Activated CD4-positive, alpha-beta T cell treated with anti-CD3 and anti-CD28 coated beads, Interleukin-2, Interleukin-4, amounts not matched to agents 100 ng/mL and 50 ng/mL, durations not matched to agents 16 hours and 8 hours (primary cell): ENCODE data around the gene ZFYVE19.
A peak's percentile ranks its signal among the peaks of the same experiment; 100 is the strongest.

ENCODE experiments used
- DNase-seq: peaks from one replicate; pipeline ENCODE4 v3.0.0-alpha.2; 2020; ENCODE audit warnings: low spot score

ZFYVE19 gene, protein sequence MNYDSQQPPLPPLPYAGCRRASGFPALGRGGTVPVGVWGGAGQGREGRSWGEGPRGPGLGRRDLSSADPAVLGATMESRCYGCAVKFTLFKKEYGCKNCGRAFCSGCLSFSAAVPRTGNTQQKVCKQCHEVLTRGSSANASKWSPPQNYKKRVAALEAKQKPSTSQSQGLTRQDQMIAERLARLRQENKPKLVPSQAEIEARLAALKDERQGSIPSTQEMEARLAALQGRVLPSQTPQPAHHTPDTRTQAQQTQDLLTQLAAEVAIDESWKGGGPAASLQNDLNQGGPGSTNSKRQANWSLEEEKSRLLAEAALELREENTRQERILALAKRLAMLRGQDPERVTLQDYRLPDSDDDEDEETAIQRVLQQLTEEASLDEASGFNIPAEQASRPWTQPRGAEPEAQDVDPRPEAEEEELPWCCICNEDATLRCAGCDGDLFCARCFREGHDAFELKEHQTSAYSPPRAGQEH

DNA sequence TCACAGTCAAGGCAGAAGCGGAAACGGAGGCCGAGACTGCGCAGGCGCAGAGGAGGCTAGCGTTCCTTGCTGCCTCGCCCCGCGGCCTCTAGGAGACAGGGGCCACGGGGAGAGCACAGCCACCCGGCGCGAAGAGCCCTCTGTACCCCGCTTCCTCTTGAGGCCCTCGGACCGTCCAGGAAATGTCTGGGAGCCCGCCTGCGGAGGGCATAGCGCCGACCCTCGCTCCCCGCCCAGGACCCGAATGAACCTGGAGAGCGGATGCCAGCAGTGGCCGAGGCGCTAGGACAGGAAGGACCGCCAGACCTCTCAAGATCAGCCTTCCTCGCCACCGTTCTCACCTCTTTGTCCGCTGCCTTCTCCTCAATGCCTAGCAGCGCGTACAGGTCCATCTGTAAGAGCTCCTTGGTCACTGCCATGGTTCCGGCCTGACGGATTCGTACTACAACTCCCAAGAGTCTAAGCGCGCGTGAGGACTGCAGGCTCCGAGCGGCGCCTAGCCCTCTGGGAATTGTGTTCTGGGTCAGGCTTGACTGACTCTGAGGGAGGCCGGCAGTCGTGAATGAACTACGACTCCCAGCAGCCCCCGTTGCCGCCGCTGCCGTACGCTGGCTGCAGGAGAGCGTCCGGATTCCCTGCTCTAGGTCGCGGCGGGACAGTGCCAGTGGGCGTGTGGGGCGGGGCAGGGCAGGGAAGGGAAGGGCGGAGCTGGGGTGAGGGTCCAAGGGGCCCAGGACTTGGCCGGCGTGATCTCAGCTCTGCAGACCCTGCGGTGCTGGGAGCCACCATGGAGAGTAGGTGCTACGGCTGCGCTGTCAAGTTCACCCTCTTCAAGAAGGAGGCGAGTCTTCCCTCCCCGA is at the start of gene ZFYVE19, which contains the start of gene DNAJC17:
ZFYVE19 (plus strand) TSS at position 62 of the 860 bp plus-strand sequence; CDS start at position 563, 501 bp downstream.
DNAJC17 (minus strand) TSS at position 446 of the 860 bp plus-strand sequence; CDS start at position 419, 27 bp downstream.
- DNase-seq, result peak; percentile 98

GRCh38 chr15:40759961-40760360 is 46.9 kb upstream of the ZFYVE19 start:
- no peak for DNase-seq

DNA sequence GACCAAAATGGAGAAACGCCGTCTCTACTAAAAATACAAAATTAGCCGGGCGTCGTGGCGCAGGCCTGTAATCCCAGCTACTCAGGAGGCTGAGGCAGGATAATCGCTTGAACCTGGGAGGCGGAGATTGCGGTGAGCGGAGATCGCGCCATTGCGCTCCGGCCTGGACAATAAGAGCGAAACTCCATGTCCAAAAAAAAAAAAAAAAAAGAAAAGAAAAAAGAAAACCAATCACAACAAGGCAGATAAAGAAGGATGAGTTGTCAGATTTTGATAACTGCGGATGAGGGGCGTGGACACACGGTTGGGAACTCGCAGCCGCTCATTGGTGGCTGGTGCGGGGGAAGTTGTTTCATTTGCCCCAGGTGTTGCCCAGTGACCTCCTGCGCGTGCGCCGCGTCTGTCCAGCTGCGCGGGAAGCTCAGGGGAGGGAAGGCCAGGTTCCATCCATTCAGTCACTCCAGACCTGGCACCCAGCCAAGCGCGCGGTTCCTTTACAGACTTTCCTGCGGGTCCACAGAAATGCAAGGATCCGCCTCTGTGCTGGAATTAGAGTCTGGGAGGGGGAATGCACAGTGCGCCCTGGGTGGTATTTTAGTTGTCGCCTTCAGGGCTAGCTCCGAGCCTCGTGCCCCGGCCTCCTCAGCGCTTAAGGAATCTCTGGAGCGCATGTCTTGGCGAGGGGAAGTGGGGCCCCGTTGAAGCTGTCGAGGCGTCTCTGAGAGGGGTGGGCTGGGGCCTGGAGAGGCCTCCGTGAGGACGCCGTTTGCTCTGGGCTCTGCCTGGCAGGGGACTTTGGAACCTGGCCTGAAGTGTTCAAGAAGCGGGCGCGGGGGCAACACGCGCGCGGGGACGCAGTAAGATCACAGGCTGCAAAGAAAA is 43.7 kb upstream of the ZFYVE19 start:
- peak; percentile 30 for DNase-seq

- DNase-seq, result peak; percentile 57
Observed at GRCh38 chr15:40763801-40764628, 42.9 kb upstream of the ZFYVE19 start, which contains the start of gene GCHFR. TSS of gene GCHFR (plus strand) at chr15:40764068. CDS start at chr15:40764181, 113 bp downstream.

- no peak for DNase-seq
Observed at GRCh38 chr15:40764629-40765103, 42.2 kb upstream of the ZFYVE19 start.

DNA sequence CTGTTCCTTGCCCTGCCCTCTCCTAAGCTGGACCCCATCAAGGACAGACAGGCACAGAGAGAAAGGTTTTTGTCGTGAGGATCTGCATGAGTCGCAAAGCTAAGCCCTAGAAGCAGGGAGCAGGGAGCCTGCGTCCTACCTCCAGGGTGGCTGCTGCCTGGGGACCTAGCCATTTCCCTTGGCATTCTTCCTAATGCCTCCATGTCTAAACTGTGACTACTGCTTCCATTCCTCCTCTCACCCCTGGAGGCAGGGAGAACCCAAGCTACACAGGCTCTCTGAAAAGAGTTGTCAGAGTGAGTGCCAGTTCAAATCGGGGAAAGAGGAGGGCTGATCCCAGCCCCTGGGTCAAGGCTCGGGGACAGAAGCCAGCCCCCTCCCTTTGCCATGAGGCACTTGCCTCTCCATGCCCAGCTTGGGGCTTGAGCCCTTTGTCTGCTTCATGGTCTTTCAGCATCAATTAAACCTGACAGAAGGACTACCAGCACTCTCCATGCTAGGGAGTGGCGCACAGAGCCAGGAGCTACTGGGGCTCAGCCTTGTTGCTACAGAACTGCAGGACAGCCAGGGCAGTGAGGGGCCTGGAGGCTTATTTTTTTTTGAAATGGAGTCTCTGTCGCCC is 40.6 kb upstream of the ZFYVE19 start:
- DNase-seq, result no peak

GRCh38 chr15:40766906-40767837 is 39.7 kb upstream of the ZFYVE19 start:
- no peak for DNase-seq

DNA sequence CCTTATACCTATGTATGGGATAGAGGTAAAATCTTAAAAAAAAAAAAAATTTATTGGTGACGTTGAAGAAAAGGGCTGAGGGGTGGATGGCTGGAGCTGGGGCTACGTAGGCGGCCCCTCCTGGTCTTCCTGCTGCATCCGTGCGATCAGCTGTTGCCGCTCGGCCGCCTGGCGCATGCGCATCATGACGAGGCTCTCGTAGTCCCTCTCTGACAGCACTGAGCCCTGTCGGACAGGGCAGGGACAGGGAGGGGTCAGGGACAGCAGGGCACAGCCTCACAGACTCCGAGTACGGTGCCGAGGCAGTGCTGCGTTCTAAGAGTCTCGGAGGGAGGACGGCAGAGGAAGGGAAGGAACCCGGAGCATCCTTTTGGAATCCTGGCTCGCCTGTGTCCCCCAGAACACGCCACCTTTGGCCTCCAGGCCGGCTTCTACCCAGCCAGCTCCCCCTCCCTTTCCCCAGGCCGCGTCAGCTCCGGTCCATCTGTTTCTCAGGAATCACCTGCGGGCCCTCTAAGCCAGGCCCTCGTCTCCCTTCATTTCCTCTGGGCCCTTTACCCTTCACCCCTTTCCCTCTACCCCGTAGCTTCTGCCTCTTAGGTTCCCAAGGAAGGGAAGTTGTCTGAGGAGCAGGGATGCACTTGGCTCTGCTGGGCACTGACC is 38.9 kb upstream of the ZFYVE19 start:
- DNase-seq, result no peak

GRCh38 chr15:40768521-40769273 is 38.2 kb upstream of the ZFYVE19 start:
- no peak for DNase-seq

GRCh38 chr15:40769274-40770146 is 37.4 kb upstream of the ZFYVE19 start, which contains the start of gene C15orf62:
TSS of gene C15orf62 (plus strand) at chr15:40769980. CDS start at chr15:40770496, 516 bp downstream.
- no peak for DNase-seq

GRCh38 chr15:40770147-40770721 is 36.7 kb upstream of the ZFYVE19 start:
- DNase-seq, result no peak

DNA sequence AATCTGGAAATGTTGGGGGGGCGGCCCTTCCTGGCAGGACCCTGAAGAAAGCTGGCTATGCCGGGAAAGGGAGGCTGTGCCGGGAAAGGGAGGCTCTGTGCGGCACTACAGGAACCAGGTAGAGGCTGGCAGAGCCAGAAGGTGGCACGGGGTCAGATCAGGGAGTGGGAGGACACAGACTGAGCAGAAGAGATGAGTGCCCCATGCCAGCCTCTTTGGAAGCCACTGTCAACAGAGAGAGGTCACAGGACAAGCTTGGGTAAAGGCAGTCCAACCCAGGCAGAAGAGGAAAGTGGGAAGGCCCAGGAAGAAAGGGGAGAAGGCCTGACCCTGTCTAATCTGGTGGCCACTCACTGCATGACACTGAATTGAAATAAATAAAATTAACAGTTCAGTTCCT is 35.6 kb upstream of the ZFYVE19 start:
- no peak for DNase-seq

- DNase-seq, result no peak
Observed at GRCh38 chr15:40772014-40772413, 34.9 kb upstream of the ZFYVE19 start.

- DNase-seq, result no peak
Observed at GRCh38 chr15:40773496-40773895, 33.4 kb upstream of the ZFYVE19 start.

GRCh38 chr15:40773902-40774301 is 33.0 kb upstream of the ZFYVE19 start:
- no peak for DNase-seq

- no peak for DNase-seq
Observed at GRCh38 chr15:40775007-40775406, 31.9 kb upstream of the ZFYVE19 start.
